OCI-LY3 (cell line): Measurements from ENCODE around the gene DUSP9.
"Not testable (repeated sequence)": the region's sequence is repeated elsewhere in the genome, so short reads cannot be mapped to it uniquely, and the experiment has no call there.

Source experiments
- H2AFZ ChIP-seq: fragments of 200-600, 300-600 bp; shearing (Covaris generic); 2 replicates; pipeline ENCODE4 v1.6.0; 2014; ENCODE audit warnings: antibody characterized with exemption, low read depth, low read length
- H3K27ac ChIP-seq: fragments of 200-600, 300-600 bp; sonication (generic); 2 replicates; pipeline ENCODE4 v1.5.1; 2014; ENCODE audit warnings: mild to moderate bottlenecking, low read length, moderate library complexity, mixed read lengths
- H3K27me3 ChIP-seq: fragments of 200-600, 300-600 bp; sonication (generic); 2 replicates; pipeline ENCODE4 v1.6.1; 2014; ENCODE audit warnings: low read depth, low read length, mixed read lengths
- H3K36me3 ChIP-seq: fragments of 200-600, 300-600 bp; sonication (generic); replicated peaks from 2 replicates; pipeline ENCODE3; 2014; ENCODE audit warnings: low read depth, low read length, mixed read lengths
- H3K4me1 ChIP-seq: fragments of 300-600, 200-600 bp; sonication (generic); 2 replicates; pipeline ENCODE4 v1.6.1; 2014; ENCODE audit warnings: low read length, mixed read lengths
- H3K4me2 ChIP-seq: fragments of 200-600, 300-600 bp; sonication (generic); 2 replicates; pipeline ENCODE4 v1.6.1; 2014; ENCODE audit warnings: low read length, mixed read lengths
- H3K4me3 ChIP-seq: fragments of 300-600, 200-600 bp; sonication (generic); 2 replicates; pipeline ENCODE4 v1.5.1; 2014; ENCODE audit warnings: antibody characterized with exemption, mild to moderate bottlenecking, low read length, moderate library complexity
- H3K79me2 ChIP-seq: fragments of 300-600, 200-600 bp; shearing (Covaris generic); 2 replicates; pipeline ENCODE4 v1.6.1; 2014; ENCODE audit warnings: mild to moderate bottlenecking, low read length, mixed read lengths
- H3K9ac ChIP-seq: fragments of 300-600, 200-600 bp; shearing (Covaris generic); 2 replicates; pipeline ENCODE4 v1.6.0; 2014; ENCODE audit warnings: mild to moderate bottlenecking, low read length, moderate library complexity
- H3K9me3 ChIP-seq: fragments of 200-600, 300-600 bp; shearing (Covaris generic); 2 replicates; pipeline ENCODE4 v1.6.1; 2014; ENCODE audit warnings: low read length, mixed read lengths; ENCODE audit not compliant: insufficient read depth
- H4K20me1 ChIP-seq: fragments of 200-600, 300-600 bp; sonication (generic); 2 replicates; pipeline ENCODE4 v1.6.1; 2016; ENCODE audit warnings: low read length, mixed read lengths; ENCODE audit not compliant: insufficient read depth
- CTCF ChIP-seq: fragments of 200-600, 300-600 bp; sonication (generic); IDR thresholded peaks from 2 replicates; pipeline ENCODE4 v1.5.1; 2014; ENCODE audit warnings: antibody characterized with exemption, low read length, low read depth
- EZH2phosphoT487 ChIP-seq: fragments of 200-600 bp; shearing (Covaris generic); IDR thresholded peaks from 2 replicates; pipeline ENCODE4 v1.6.1; 2018; ENCODE audit warnings: antibody characterized with exemption, mixed run types, low read depth

DUSP9 gene

GRCh38 chrX:153696100-153696499 lies 49.1 kb downstream of the DUSP9 start:
- H3K79me2 ChIP-seq = no peaks in the 10 kb centered on the region
- no peak overlapping the region for H3K4me3 ChIP-seq
- no peak overlapping the region for H3K27ac ChIP-seq
- no peak overlapping the region for H2AFZ ChIP-seq
- no peaks in the 10 kb centered on the region for H3K4me1 ChIP-seq
- no peaks in the 10 kb centered on the region for H3K36me3 ChIP-seq
- no peak overlapping the region for H3K9ac ChIP-seq
- H3K9me3 ChIP-seq = no peaks in the 10 kb centered on the region
- no peaks in the 10 kb centered on the region for H3K27me3 ChIP-seq
- no peaks in the 10 kb centered on the region for H4K20me1 ChIP-seq
- no peak overlapping the region for H3K4me2 ChIP-seq
- TF ChIP-seq CTCF (no peak), EZH2phosphoT487 (no peak)

GRCh38 chrX:153696538-153696937 lies 49.5 kb downstream of the DUSP9 start:
- H3K4me2 ChIP-seq, H3K27me3 ChIP-seq: not testable (repeated sequence)

GRCh38 chrX:153696986-153697722 lies 50.2 kb downstream of the DUSP9 start:
- H3K27me3 ChIP-seq, H3K4me1 ChIP-seq, H3K9ac ChIP-seq, H3K9me3 ChIP-seq, H4K20me1 ChIP-seq, H2AFZ ChIP-seq, H3K27ac ChIP-seq, H3K36me3 ChIP-seq, H3K4me2 ChIP-seq, H3K79me2 ChIP-seq, H3K4me3 ChIP-seq: not testable (repeated sequence)

More at GRCh38 chrX:153696538-153696937, 49.5 kb downstream of the DUSP9 start:
- H3K9ac ChIP-seq, H3K4me3 ChIP-seq, H4K20me1 ChIP-seq, H3K36me3 ChIP-seq, H3K27ac ChIP-seq, H3K79me2 ChIP-seq, H2AFZ ChIP-seq, H3K4me1 ChIP-seq, H3K9me3 ChIP-seq: not testable (repeated sequence)

GRCh38 chrX:153697924-153698865 lies 51.2 kb downstream of the DUSP9 start:
- Histone ChIP-seq H3K4me3 (no peak overlapping the region), H3K27ac (no peak overlapping the region), H3K4me2 (no peak overlapping the region), H3K27me3 (no peaks in the 10 kb centered on the region), H3K9me3 (no peaks in the 10 kb centered on the region), H4K20me1 (no peaks in the 10 kb centered on the region), H3K79me2 (no peaks in the 10 kb centered on the region), H3K36me3 (no peaks in the 10 kb centered on the region), H3K9ac (no peak overlapping the region), H3K4me1 (no peaks in the 10 kb centered on the region), H2AFZ (no peak overlapping the region)
- no peak for TF ChIP-seq EZH2phosphoT487
- TF ChIP-seq CTCF = no peak

- not testable (repeated sequence) for H3K27ac ChIP-seq, H3K4me3 ChIP-seq, H3K27me3 ChIP-seq, H3K4me1 ChIP-seq, H3K9me3 ChIP-seq, H3K36me3 ChIP-seq, H3K9ac ChIP-seq, H2AFZ ChIP-seq, H3K4me2 ChIP-seq, H4K20me1 ChIP-seq, H3K79me2 ChIP-seq
Observed at GRCh38 chrX:153699210-153699783, 52.3 kb downstream of the DUSP9 start.

GRCh38 chrX:153699784-153700371 lies 52.9 kb downstream of the DUSP9 start:
- not testable (repeated sequence) for H3K4me3 ChIP-seq, H3K4me1 ChIP-seq, H4K20me1 ChIP-seq, H3K36me3 ChIP-seq, H3K79me2 ChIP-seq, H3K27me3 ChIP-seq, H3K4me2 ChIP-seq, H3K9me3 ChIP-seq, H3K27ac ChIP-seq, H2AFZ ChIP-seq, H3K9ac ChIP-seq
